Measurements from ENCODE around the gene PTPDC1. TPM values are rescaled to one million over a fixed set of nuclear protein-coding genes. Genes with fewer than 3 reads are reported as not detected.
A peak's percentile ranks its signal among the peaks of the same experiment; 100 is the strongest.

PTPDC1 gene, protein sequence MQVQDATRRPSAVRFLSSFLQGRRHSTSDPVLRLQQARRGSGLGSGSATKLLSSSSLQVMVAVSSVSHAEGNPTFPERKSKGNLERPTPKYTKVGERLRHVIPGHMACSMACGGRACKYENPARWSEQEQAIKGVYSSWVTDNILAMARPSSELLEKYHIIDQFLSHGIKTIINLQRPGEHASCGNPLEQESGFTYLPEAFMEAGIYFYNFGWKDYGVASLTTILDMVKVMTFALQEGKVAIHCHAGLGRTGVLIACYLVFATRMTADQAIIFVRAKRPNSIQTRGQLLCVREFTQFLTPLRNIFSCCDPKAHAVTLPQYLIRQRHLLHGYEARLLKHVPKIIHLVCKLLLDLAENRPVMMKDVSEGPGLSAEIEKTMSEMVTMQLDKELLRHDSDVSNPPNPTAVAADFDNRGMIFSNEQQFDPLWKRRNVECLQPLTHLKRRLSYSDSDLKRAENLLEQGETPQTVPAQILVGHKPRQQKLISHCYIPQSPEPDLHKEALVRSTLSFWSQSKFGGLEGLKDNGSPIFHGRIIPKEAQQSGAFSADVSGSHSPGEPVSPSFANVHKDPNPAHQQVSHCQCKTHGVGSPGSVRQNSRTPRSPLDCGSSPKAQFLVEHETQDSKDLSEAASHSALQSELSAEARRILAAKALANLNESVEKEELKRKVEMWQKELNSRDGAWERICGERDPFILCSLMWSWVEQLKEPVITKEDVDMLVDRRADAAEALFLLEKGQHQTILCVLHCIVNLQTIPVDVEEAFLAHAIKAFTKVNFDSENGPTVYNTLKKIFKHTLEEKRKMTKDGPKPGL
- 8.3 and 8.8 TPM in 2 replicates for total RNA-seq

DNA sequence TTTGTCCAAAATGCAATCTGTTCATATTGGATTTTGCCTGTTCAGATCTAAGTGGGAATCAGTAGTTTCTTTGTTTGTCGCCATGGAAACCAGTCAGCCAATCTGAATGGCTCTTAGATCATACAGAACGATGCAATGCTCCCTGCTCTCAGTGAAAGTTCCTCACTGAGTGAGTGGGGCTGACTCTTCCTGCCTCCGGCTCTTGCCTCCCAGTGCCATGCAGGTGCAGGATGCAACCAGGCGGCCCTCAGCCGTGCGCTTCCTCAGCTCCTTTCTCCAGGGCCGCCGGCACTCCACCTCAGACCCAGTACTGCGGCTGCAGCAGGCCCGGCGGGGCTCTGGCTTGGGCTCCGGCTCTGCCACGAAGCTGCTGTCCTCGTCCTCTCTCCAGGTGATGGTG, at the start of gene PTPDC1:
Gene PTPDC1 (plus strand): TSS at position 151 of the 400 bp plus-strand sequence. CDS start 67 bp downstream, at position 218.
- no peak for DNase-seq (ENCODE audit: low read depth, low spot score)

DNA sequence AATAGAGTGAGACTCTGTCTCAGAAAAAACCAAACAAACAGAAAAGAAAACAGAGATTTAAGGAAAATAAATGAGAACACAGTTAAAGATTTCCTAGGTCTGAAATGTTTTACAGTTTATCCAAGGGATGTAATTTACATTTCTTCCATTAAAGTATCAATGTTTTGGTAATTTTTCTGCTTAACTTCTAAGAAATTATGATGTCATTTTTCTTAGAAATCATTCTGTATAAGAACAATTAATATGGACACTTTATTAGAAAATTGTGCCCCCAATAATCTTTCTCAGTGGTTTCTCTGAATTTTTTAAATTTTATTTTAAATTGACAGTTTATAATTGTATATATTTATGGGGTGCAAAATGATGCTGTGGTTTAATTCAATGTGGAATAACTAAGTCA, 49.8 kb upstream of the PTPDC1 start:
- no peak for DNase-seq (ENCODE audit: low read depth, low spot score)

DNA sequence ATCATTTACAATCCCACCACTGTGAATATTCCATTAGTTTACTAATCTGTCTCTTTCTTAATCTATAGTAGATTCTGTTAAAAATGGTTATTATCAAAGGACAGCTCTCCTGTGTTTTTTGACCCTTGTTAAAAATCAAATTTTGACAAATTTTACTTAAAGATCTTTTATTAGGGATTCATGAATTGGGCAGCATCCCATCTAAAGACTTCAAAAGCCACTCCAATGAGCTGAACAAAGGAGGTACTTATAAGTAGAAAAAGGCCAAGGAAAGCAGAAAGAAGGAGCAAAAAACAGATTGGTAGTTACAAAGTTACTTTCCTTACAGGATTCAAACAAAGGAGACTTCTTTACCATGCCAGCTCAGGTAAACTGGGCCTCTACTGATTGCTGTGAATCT, 44.5 kb upstream of the PTPDC1 start:
- no peak for DNase-seq (ENCODE audit: low read depth, low spot score)

DNA sequence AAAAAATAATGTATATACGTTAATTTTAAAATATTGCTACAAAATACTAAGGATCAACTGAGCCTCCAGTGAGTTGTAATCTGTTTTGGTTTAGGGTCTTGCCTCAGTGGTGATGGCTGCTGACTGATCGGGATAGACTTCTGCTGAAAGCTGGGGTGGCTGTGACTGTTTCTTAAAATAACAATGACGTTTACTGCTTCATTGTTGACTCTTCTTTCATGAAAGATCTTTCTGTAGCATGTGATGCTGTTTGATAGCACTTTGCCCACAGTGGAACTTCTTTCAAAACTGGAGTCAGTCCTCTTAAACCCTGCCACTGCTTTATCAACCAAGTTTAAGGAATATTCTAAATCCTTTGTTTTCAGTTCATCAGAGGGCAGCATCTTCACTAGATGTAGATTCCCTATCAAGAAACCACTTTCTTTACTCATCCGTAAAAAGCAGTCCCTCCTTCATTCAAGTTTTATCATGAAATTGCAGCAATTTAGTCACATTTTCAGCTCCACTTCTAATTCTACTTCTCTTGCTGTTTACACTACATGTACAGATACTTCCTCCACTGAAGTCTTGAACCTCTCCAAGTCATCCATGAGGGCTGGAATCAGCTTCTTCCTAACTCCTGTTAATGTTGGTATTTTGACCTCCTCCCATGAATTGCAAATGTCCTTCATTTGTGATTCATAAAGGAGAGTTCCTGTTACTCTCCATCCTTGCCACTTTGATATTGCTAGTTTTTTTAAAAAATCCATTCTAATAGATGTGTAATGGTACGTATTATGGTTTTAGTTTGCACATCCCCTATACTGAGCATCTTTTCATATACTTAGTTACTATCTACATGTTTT, 41.5 kb upstream of the PTPDC1 start:
- DNase-seq (ENCODE audit: low read depth, low spot score): no peak

DNA sequence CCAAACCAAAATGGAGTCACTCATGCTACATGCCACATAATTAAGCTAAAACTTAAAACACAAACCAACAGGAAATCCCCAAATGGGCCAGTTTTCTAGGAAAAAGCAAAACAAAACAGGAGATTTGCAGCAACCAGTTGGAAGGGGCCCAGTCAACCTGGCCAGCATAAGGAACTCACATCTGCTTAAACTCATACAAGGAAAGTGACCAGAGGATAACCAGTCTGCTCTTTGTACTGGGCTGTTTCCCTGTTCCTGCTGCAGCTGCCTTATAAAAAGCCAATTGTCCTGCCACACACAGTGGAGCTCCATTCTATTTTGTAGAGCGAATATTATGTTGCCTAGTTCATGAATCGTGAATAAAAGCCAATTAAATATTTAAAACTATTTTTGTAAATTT, 29.5 kb upstream of the PTPDC1 start:
- no peak for DNase-seq (ENCODE audit: low read depth, low spot score)

DNA sequence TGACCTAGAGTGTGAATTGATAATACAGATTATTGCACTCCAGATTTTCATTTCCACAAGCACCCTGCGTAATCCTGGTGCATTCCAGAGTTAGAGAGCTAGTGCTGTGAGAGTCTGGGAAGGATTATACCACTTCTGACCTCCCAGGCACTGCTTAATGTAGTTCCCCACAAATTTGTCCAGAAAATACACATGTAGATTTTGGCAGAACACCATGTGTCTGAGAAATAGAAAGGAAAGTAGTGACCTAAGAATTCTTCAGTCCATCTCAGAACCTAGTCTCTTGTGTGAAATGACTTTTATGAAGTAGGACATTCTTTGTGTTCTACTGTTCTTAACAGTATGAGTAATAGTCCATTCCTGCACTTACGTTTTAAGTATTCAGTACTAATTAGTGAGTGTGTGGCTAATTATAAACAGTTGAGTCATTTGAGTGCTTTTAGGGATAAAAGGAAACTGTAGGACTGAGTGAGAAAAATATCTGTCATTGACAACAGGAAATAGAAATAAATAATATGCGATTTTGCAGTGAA, 27.8 kb upstream of the PTPDC1 start:
- no peak for DNase-seq (ENCODE audit: low read depth, low spot score)

DNA sequence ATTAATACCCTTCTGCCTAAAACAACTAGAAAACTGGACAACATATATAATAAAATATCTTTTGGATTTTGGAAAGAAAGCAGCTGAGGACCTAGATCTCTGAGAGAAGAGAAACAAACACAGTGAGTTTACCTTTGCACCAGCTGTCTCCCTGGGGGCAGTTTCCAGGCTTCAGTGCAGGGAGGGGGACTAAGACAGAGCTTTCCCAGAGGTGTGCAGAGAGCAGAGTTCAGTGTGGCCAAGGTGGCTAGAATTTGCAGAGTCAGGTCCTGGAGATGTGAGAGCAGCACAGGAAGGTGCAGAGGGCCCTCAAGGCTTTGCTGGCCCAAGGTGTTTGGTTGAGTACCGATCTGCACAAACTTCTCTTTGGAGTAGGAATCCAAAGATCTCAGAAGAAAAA, 26.3 kb upstream of the PTPDC1 start:
- no peak for DNase-seq (ENCODE audit: low read depth, low spot score)

DNA sequence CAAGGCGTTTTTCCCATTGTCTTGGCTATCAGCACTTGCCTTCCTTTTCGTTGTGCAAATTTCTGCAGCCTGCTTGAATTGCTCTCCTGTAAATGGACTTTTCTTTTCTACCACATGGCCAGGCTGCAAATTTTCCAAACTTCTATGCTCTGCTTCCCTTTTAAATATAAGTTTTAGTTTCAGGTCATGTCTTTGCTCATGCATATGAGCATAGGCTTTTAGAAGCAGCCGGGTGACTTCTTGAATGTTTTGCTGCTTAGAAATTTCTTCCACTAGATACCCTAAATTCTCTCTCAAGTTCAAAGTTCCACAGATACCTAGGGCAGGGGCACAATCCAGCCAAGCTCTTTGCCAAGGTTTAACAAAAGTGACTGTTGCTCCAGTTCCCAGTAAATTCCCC, 22.4 kb upstream of the PTPDC1 start:
- DNase-seq (ENCODE audit: low read depth, low spot score): no peak

DNA sequence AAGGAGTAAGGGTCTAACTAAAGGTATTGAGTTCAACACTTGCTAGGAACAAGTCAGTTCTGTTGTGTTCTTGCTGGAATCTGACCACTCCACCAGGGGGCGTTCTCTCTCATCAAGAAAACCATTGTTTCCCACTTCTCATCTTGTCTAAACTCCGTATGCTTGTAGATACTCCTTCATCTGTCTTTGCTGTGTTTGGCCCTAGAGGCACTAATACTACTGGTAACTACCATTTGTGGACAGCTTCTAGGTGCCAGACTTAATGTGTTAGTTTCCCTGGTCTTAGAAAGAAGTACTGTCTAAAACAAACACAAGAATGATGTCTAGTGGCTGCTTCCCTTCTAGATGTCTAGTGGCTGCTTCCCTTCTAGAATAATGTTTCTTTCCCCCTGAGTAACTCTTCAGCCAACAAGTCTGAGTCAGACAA, 18.7 kb upstream of the PTPDC1 start:
- peak; percentile 67 for DNase-seq (ENCODE audit: low read depth, low spot score)

DNA sequence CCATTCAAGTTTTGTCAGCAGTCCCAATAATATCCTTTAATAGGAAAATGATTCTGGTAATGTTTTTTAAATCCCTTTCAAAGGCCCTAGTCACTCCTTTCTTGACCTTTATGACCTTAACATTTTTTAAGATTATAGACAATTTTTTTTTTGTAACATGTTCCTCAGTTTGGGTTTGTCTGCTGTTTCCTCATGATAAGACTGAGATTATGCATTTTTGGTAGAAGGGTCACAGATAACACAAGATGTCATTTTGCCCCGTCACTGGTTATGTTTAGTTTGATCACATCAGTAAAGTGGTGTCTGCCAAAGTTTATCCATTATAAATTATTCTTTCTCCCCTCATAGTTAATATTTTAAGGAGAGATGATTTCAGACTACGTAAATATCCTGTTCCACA, 16.0 kb upstream of the PTPDC1 start:
- no peak for DNase-seq (ENCODE audit: low read depth, low spot score)

DNA sequence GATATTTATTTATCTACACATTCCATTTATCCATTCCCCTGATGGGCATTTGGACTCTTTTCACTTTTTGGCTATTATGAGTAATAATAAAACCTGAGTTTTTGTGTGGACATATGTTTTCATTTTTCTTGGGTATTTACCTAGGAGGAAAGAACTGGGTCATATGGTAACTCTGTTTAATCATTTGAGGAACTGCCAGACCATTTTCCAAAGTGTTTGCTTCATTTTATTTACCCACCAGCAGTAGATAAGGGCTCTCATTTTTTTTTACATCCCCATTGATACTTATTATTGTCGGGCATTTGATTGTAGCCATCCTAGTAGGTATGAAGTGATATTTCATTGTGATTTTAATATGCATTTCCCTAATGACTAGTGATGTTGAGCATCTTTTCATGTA, 7.7 kb upstream of the PTPDC1 start:
- DNase-seq (ENCODE audit: low read depth, low spot score): no peak

DNA sequence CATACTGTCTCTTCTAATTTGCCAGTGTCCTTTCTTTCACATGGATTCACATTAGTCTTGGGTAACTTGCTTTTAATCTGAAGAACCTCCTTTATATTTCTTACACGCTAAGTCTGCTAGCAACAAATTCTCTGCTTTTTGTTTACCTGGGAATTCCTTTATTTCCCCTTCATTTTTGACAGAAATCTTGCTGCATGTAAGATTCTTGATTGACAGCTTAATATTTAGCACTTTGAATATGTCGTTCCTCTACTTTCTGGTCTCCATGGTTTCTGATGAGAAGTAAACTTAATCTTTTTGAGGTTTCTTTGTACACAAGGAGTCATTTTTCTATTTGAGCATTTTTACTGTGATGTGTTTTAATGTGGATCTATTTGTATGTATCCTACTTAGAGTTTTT, 6.2 kb upstream of the PTPDC1 start:
- no peak for DNase-seq (ENCODE audit: low read depth, low spot score)

DNA sequence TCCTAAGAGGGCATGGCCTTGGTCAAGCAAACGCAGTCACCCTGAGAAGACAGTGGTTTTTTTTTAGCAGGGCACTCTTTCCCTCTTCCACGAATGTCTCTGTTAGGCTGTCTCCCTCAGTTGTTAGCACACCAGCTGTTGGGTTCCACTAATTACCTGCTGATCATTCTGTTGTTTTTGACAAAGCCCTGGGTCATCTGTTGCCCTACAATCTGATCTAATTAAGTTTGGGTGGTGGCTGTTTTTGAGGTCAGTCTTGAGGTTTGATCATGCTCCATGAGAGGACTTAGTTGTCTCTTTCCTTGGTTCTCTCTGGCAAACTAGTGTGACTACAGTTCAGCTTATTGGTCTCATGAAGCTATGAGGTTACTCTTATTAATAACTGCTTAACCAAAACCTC, 5.0 kb upstream of the PTPDC1 start:
- no peak for DNase-seq (ENCODE audit: low read depth, low spot score)

DNA sequence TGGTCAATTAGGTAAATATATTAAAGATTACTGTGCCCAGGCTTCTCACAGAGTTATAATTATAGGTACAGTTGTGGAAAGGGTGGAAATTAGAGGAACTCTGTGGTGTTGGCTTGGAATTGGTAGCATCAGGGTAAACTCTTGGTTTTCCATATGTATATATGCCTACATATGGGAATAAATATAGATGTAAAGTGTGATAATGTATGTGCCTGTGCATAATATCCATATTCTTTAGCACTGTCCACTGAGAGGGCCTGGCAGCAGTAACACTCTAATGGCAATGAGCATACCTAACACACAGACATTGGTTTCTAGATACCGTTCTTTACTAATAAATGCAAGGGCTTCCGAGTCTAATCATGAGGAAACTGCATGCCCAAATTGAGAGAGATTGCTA, 4.0 kb upstream of the PTPDC1 start:
- no peak for DNase-seq (ENCODE audit: low read depth, low spot score)

DNA sequence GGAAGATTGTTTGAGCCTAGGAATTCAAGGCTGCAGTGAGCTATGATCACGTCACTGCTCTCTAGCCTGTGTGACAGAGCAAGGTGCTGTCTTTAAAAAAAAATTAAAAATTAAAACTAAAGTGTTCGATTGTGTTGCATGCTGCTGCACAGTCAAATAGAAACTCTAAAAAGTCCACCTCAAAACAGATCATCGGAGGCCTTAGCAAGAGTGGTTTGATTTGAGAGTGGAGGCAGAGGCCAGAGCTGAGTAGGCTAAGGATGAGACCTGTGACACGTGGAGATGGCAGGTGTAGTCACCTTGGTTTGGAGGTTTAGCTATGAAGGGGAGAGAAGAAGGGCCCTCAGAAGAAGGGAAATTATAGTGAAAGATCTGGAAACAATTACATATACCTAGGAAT, 2.8 kb upstream of the PTPDC1 start:
- no peak for DNase-seq (ENCODE audit: low read depth, low spot score)

DNA sequence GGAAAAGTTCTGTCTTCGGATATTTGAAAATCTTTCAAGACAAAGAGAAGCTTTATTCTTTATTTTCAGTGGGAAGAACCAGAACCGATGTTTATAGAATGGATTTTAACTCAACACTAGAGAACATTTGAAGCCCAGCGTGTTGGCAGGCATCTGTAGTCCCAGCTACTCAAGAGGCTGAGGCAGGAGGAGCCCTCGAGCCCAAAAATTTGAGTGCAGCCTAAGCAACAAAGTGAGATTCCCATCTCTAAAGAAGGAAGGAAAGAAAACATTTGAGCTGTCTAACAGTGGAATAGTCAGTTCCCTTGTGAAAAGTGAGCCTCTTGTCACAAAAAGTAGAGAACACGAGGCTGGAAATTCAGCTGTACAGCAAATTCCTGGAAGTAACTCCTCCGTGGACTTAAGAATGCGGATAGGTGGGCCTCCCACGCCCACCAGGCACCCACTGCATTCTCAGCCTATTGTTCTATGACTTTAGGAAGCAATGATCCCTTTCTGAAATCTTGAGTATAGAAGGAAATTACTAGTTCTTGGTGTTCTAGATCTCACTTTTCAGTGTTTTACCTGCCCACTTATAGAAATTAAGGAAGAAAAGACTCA, 2.3 kb upstream of the PTPDC1 start:
- no peak for DNase-seq (ENCODE audit: low read depth, low spot score)

DNA sequence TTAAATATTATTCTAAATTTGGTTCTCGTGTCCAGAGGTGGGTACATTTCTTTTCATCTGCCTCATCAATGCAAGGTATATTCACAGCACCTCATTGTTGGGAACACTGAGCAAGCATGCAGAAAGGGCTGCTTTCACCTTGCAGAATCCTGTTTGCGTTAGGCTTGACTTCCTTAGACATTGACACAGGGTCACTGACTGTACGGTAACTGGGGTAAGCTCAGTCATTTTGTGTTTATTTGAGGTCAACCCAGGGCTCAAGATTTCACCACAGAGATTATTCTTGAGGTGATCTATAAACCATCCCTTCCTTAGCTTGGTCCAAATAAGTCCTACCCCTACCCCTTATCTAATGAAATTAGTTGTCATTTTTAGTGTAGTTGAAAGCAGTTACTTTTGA, 1.7 kb upstream of the PTPDC1 start:
- no peak for DNase-seq (ENCODE audit: low read depth, low spot score)

DNA sequence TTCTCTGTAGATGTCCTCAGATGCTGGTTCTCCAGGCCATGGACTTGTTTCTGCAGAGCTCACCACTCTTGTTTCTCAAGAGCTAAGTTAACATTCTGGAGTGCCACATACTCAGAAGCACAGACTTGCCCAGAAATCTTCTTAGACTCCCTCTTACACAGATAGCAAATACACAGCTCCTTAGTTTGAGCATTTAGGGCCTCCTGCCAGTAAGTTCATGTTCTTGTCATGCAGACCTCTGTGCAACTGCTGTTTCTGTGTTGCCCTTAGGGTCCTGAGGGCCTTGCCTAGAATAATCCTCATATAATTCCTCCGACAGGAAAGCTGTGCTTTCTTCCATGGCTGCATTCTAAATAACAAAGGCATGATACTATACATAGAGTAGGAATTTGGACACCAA, 1.3 kb upstream of the PTPDC1 start:
- no peak for DNase-seq (ENCODE audit: low read depth, low spot score)

DNA sequence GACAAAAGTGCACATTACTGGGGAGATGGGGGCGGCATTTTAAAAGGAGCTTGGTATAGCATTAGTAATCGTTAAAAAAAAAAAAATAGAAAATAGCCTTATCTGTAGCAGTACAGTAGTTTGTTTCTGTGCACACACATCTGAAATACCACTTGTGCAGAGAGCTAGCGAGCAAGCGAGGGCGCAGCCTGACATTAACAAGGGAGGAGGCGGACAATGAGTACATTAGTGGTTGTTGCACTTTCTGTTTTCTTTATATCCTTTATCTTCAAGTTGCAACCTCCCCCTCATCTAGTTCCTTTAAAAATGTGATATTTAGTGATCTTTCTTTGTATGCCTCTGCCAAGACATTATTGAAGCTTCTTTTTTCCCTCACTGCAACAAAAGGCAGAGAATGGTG, 880 bp upstream of the PTPDC1 start:
- no peak for DNase-seq (ENCODE audit: low read depth, low spot score)

DNA sequence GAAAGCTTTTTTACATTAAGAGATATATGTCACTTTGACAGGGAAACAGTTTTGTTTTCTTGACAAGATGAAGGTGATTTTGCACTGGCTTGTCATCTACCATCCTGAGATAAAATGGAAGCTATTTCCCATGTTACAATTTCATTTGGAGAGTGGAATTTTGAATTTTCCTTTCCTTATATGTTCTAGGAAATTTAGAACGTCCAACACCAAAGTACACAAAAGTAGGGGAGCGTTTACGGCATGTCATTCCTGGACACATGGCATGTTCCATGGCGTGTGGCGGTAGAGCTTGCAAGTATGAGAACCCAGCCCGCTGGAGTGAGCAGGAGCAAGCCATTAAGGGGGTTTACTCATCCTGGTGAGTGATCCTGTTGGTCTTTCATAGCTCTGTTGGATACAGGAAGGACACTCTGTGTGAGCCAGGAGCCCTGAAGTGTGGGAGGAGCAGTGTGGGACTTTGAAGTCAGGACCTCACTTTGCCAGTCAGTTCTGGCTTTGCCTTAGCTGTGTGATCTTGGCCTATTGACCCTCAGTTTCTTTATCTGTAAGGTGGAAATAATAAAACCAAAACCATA, 887 bp downstream of the PTPDC1 start:
- no peak for DNase-seq (ENCODE audit: low read depth, low spot score)

Measured in pulmonary artery endothelial cell (primary cell).